ENCODE results near the gene RPRD1B. TPM values are rescaled to one million over a fixed set of nuclear protein-coding genes. Genes with fewer than 3 reads are reported as not detected.

RPRD1B gene
- polyA plus RNA-seq, 2 donors = 4.9 to 10.2 TPM

Other genes starting within 250 kb of the RPRD1B start
- under 1 TPM; 0.26 to 0.57 TPM for gene VSTM2L, start 130.6 kb upstream of the RPRD1B start, polyA plus RNA-seq
- gene TTI1, start 290 bp upstream of the RPRD1B start, polyA plus RNA-seq = 1 to 10 TPM; 4.6 to 6.1 TPM
- 1 to 10 TPM; 5.1 to 8.6 TPM for gene TGM2, start 131.5 kb downstream of the RPRD1B start, polyA plus RNA-seq
- 1 to 10 TPM; 1.4 to 1.7 TPM for gene KIAA1755, start 227.0 kb downstream of the RPRD1B start, polyA plus RNA-seq

Measured in esophagus (tissue), 2 donors.